SK-N-SH treated with all-trans-retinoic acid at 6 μM for 48 hours (cell line): ENCODE data around the gene ABLIM1.

Experiments used
- ATAC-seq: fragments of 200-7000 bp; cut with Tn5 transposase; 3 replicates; pipeline ENCODE4 v1.9.1; 2020; ENCODE audit warnings: mild to moderate bottlenecking, moderate library complexity
- ARNTL ChIP-seq: fragments of 450-650 bp; formaldehyde crosslinking; IDR thresholded peaks from 2 replicates; pipeline ENCODE4 v1.5.0; 2020; ENCODE audit warnings: low read depth, mild to moderate bottlenecking, moderate library complexity, borderline replicate concordance
- CREB5 ChIP-seq: fragments of 250-450 bp; sonication (Bioruptor Pico); IDR thresholded peaks from 2 replicates; pipeline ENCODE4 v1.5.1; 2020; ENCODE audit warnings: low read depth, mild to moderate bottlenecking, moderate library complexity
- CSDC2 ChIP-seq: fragments of 250-450 bp; sonication (Bioruptor Pico); IDR thresholded peaks from 2 replicates; pipeline ENCODE4 v1.5.0; 2020; ENCODE audit warnings: mild to moderate bottlenecking, moderate library complexity
- CSRNP3 ChIP-seq: fragments of 250-450 bp; sonication (Bioruptor Pico); IDR thresholded peaks from 2 replicates; pipeline ENCODE4 v1.5.1; 2021; ENCODE audit warnings: mild to moderate bottlenecking, moderate library complexity
- ESRRG ChIP-seq: fragments of 250-450 bp; sonication (Bioruptor Pico); IDR thresholded peaks from 2 replicates; pipeline ENCODE4 v1.6.1; 2021; ENCODE audit warnings: mild to moderate bottlenecking
- GLIS3 ChIP-seq: fragments of 250-450 bp; sonication (Bioruptor Pico); IDR thresholded peaks from 2 replicates; pipeline ENCODE4 v1.5.0; 2020; ENCODE audit warnings: mild to moderate bottlenecking, moderate library complexity
- ISL1 ChIP-seq: fragments of 250-450 bp; sonication (Bioruptor Pico); IDR thresholded peaks from 2 replicates; pipeline ENCODE4 v2.1.2; 2022; ENCODE audit warnings: mild to moderate bottlenecking, moderate library complexity
- OSR1 ChIP-seq: fragments of 250-450 bp; sonication (Bioruptor Pico); IDR thresholded peaks from 2 replicates; pipeline ENCODE4 v1.8.0; 2022; ENCODE audit warnings: moderate library complexity, mild to moderate bottlenecking, inconsistent platforms
- PATZ1 ChIP-seq: fragments of 250-450 bp; sonication (Bioruptor Pico); IDR thresholded peaks from 2 replicates; pipeline ENCODE4 v1.8.0; 2020; ENCODE audit warnings: mild to moderate bottlenecking, moderate library complexity, borderline replicate concordance
- POU6F1 ChIP-seq: fragments of 250-450 bp; sonication (Bioruptor Pico); IDR thresholded peaks from 2 replicates; pipeline ENCODE4 v1.8.0; 2021; ENCODE audit warnings: low read depth, mild to moderate bottlenecking, moderate library complexity, borderline replicate concordance
- PPARA ChIP-seq: fragments of 250-450 bp; sonication (Bioruptor Pico); IDR thresholded peaks from 2 replicates; pipeline ENCODE4 v1.5.0; 2020; ENCODE audit warnings: mild to moderate bottlenecking, borderline replicate concordance
- RARB ChIP-seq: fragments of 250-450 bp; sonication (Bioruptor Pico); IDR thresholded peaks from 2 replicates; pipeline ENCODE4 v1.8.0; 2021; ENCODE audit warnings: mild to moderate bottlenecking, moderate library complexity
- TCF4 ChIP-seq: fragments of 250-450 bp; sonication (Bioruptor Pico); IDR thresholded peaks from 2 replicates; pipeline ENCODE4 v1.8.0; 2021; ENCODE audit warnings: mild to moderate bottlenecking, moderate library complexity, borderline replicate concordance
- TOX ChIP-seq: fragments of 250-450 bp; sonication (Bioruptor Pico); IDR thresholded peaks from 2 replicates; pipeline ENCODE4 v1.8.0; 2021; ENCODE audit warnings: mild to moderate bottlenecking, moderate library complexity, borderline replicate concordance
- TSHZ2 ChIP-seq: fragments of 250-450 bp; sonication (Bioruptor Pico); IDR thresholded peaks from 2 replicates; pipeline ENCODE4 v1.5.0; 2020; ENCODE audit warnings: mild to moderate bottlenecking, moderate library complexity
- ZC3H10 ChIP-seq: fragments of 250-450 bp; sonication (Bioruptor Pico); IDR thresholded peaks from 2 replicates; pipeline ENCODE4 v1.5.1; 2021; ENCODE audit warnings: mild to moderate bottlenecking, moderate library complexity
- ZFP3 ChIP-seq: fragments of 250-450 bp; sonication (Bioruptor Pico); IDR thresholded peaks from 2 replicates; pipeline ENCODE4 v1.5.0; 2020; ENCODE audit warnings: mild to moderate bottlenecking, moderate library complexity
- ZFP30 ChIP-seq: fragments of 450-650 bp; formaldehyde crosslinking; IDR thresholded peaks from 2 replicates; pipeline ENCODE4 v1.5.0; 2022; ENCODE audit warnings: mild to moderate bottlenecking, moderate library complexity
- ZNF565 ChIP-seq: fragments of 450-650 bp; formaldehyde crosslinking; conservative IDR thresholded peaks from 2 replicates; pipeline ENCODE4 v1.5.0; 2020; ENCODE audit warnings: low read depth, mild to moderate bottlenecking, moderate library complexity
- ZNF70 ChIP-seq: fragments of 450-650 bp; formaldehyde crosslinking; IDR thresholded peaks from 2 replicates; pipeline ENCODE4 v1.5.0; 2020; ENCODE audit warnings: mild to moderate bottlenecking, moderate library complexity
- ZNF8 ChIP-seq: fragments of 450-650 bp; formaldehyde crosslinking; IDR thresholded peaks from 2 replicates; pipeline ENCODE4 v1.5.0; 2020; ENCODE audit warnings: mild to moderate bottlenecking, moderate library complexity

ABLIM1 gene

GRCh38 chr10:114665406-114665805, 7.3 kb upstream of the ABLIM1 start:
- TF ChIP-seq TOX (CRISPR knock-in tag) (no peak), ISL1 (peak; percentile 46)
- no peak for ATAC-seq

- ATAC-seq: peak; percentile 13; the same call in 2 of the 3 replicates
- no peak for TF ChIP-seq ISL1
- TF ChIP-seq ARNTL (CRISPR knock-in tag): no peak
Measured at GRCh38 chr10:114664127-114664526, 6.1 kb upstream of the ABLIM1 start.

GRCh38 chr10:114663626-114664025, 5.6 kb upstream of the ABLIM1 start:
- TF ChIP-seq CSRNP3 (no peak), ISL1 (no peak), RARB (no peak), CREB5 (CRISPR knock-in tag) (no peak), TSHZ2 (CRISPR knock-in tag) (no peak), OSR1 (CRISPR knock-in tag) (no peak)
- TF ChIP-seq, all 23 proteins: peak for 0
- ATAC-seq: peak; percentile 51

GRCh38 chr10:114662646-114663217, 4.7 kb upstream of the ABLIM1 start:
- ATAC-seq: peak; percentile 82
- TF ChIP-seq TCF4 (CRISPR knock-in tag): no peak
- no peak for TF ChIP-seq GLIS3 (CRISPR knock-in tag)
- TF ChIP-seq ZNF565 (CRISPR knock-in tag): no peak
- TF ChIP-seq CREB5 (CRISPR knock-in tag): no peak
- TF ChIP-seq PATZ1 (CRISPR knock-in tag): no peak
- no peak for TF ChIP-seq ZNF8 (CRISPR knock-in tag)
- TF ChIP-seq ESRRG (CRISPR knock-in tag): no peak
- TF ChIP-seq ZNF70 (CRISPR knock-in tag): no peak
- no peak for TF ChIP-seq POU6F1
- TF ChIP-seq ZC3H10: no peak
- TF ChIP-seq ZFP30 (CRISPR knock-in tag): no peak
- TF ChIP-seq CSDC2 (CRISPR knock-in tag): no peak
- TF ChIP-seq RARB: no peak
- TF ChIP-seq OSR1 (CRISPR knock-in tag): no peak
- TF ChIP-seq ZFP3: no peak
- no peak for TF ChIP-seq PPARA (CRISPR knock-in tag)
